Hepatocyte (in vitro differentiated cells): ENCODE results near the gene MRPL10. TPM values are rescaled to one million over a fixed set of nuclear protein-coding genes. Genes with fewer than 3 reads are reported as not detected.

Experiments used
- DNase-seq: peaks from one replicate; pipeline ENCODE4 v3.0.0-alpha.2; 2016; ENCODE audit warnings: low spot score
- H2AFZ ChIP-seq: fragments of 200-600 bp; sonication (generic); 2 replicates; pipeline ENCODE4 v1.6.0; 2016; ENCODE audit warnings: antibody characterized with exemption, mild to moderate bottlenecking
- H3K27ac ChIP-seq: fragments of 200-600 bp; sonication (generic); 2 replicates; pipeline ENCODE4 v1.5.1; 2016; ENCODE audit warnings: mild to moderate bottlenecking
- H3K27me3 ChIP-seq: fragments of 200-600 bp; sonication (generic); 2 replicates; pipeline ENCODE4 v1.6.1; 2016
- H3K36me3 ChIP-seq: fragments of 200-600 bp; sonication (generic); replicated peaks from 2 replicates; pipeline ENCODE4 v1.5.1; 2016; ENCODE audit warnings: low read depth; ENCODE audit not compliant: insufficient read depth
- H3K4me1 ChIP-seq: fragments of 200-600 bp; sonication (generic); 2 replicates; pipeline ENCODE4 v1.5.1; 2016; ENCODE audit warnings: mild to moderate bottlenecking, moderate library complexity; ENCODE audit not compliant: insufficient read depth
- H3K4me2 ChIP-seq: fragments of 200-600 bp; sonication (generic); 2 replicates; pipeline ENCODE4 v1.6.0; 2016
- H3K4me3 ChIP-seq: fragments of 200-600 bp; sonication (generic); 2 replicates; pipeline ENCODE4 v1.5.1; 2016; ENCODE audit warnings: mild to moderate bottlenecking
- H3K79me2 ChIP-seq: fragments of 200-600 bp; sonication (generic); 2 replicates; pipeline ENCODE4 v1.6.0; 2017; ENCODE audit warnings: mild to moderate bottlenecking
- H3K9me2 ChIP-seq: fragments of 200-600 bp; sonication (generic); replicated peaks from 2 replicates; pipeline ENCODE4 v1.6.0; 2017; ENCODE audit warnings: mild to moderate bottlenecking; ENCODE audit not compliant: insufficient read depth
- H3K9me3 ChIP-seq: fragments of 200-600 bp; sonication (generic); 2 replicates; pipeline ENCODE4 v1.5.1; 2016; ENCODE audit warnings: low read depth, mild to moderate bottlenecking
- H4K20me1 ChIP-seq: fragments of 200-600 bp; sonication (generic); 2 replicates; pipeline ENCODE4 v1.6.0; 2016; ENCODE audit warnings: mild to moderate bottlenecking; ENCODE audit not compliant: insufficient read depth, poor library complexity, severe bottlenecking
- CTCF ChIP-seq: fragments of 200-600 bp; sonication (generic); IDR thresholded peaks from 2 replicates; pipeline ENCODE4 v1.5.1; 2016; ENCODE audit warnings: antibody characterized with exemption, mild to moderate bottlenecking; ENCODE audit not compliant: poor library complexity
- EZH2 ChIP-seq: fragments of 200-600 bp; sonication (generic); IDR thresholded peaks from 2 replicates; pipeline ENCODE4 v1.6.1; 2016; ENCODE audit warnings: antibody characterized with exemption, mild to moderate bottlenecking, borderline replicate concordance
- EZH2phosphoT487 ChIP-seq: fragments of 200-600 bp; sonication (generic); IDR thresholded peaks from one replicate; pipeline ENCODE4 v1.6.1; 2018; ENCODE audit warnings: antibody characterized with exemption, mild to moderate bottlenecking, low read depth, moderate library complexity; ENCODE audit not compliant: unreplicated experiment, severe bottlenecking
- WGBS: methylation state at CpG from one replicate; pipeline ENCODE4 v1.1.6; 2016; ENCODE audit warnings: low lambda C conversion rate; ENCODE audit errors: missing lambda C conversion rate; 5-methylcytosine and 5-hydroxymethylcytosine counted together
- polyA plus RNA-seq: library from polyadenylated mRNA; unstranded; fragments of >200 nt; fragmentation: Nextera tagmentation; extraction: Ambion mirVana; gene quantifications from 2 replicates; pipeline ENCODE4 v1.2.1, GENCODE V29; 2016
- total RNA-seq: library from RNA; depleted of rRNA; stranded (reverse); fragments of >200 nt; gene quantifications from 2 replicates; pipeline ENCODE4 v1.2.3, GENCODE V29; 2014

Gene MRPL10
- total and polyA plus RNA-seq, 2 experiments from 2014 or later: 30.7 to 33.7 TPM

DNA sequence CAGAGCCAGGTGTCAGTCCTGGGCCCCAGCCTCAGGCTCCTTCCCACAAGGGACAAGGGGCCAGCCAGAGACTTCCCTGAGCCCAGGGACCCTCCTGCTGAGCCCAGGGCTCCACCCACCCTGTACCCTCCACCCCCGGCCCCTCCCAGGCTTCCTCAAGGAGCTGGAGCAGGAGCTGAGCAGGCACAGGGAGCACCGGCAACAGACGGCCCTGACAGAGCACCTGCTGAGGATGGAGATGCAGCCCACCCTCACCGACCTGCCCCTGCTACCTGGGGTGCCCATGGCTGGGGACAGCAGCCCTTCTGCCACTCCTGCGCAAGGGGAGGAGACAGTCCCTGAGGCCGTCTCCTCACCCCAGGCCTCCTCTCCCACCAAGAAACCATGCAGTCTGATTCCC is 5.3 kb upstream of the MRPL10 start:
- H3K4me3 ChIP-seq: no peak overlapping the region
- H3K4me1 ChIP-seq: peaks cover 18% of the 10 kb centered on the region
- H3K9me3 ChIP-seq: no peaks in the 10 kb centered on the region
- no peaks in the 10 kb centered on the region for H3K9me2 ChIP-seq
- H3K36me3 ChIP-seq: no peaks in the 10 kb centered on the region
- H4K20me1 ChIP-seq: no peaks in the 10 kb centered on the region
- DNase-seq: no peak
- H3K27ac ChIP-seq: no peak overlapping the region
- peaks cover 17% of the 10 kb centered on the region for H3K79me2 ChIP-seq
- H3K4me2 ChIP-seq: no peak overlapping the region
- TF ChIP-seq EZH2phosphoT487: no peak
- no peak for TF ChIP-seq EZH2
- TF ChIP-seq CTCF: no peak
- no peaks in the 10 kb centered on the region for H3K27me3 ChIP-seq
- no peak overlapping the region for H2AFZ ChIP-seq
- WGBS: 92% methylated on average over 4 of the region's 6 CpGs

DNA sequence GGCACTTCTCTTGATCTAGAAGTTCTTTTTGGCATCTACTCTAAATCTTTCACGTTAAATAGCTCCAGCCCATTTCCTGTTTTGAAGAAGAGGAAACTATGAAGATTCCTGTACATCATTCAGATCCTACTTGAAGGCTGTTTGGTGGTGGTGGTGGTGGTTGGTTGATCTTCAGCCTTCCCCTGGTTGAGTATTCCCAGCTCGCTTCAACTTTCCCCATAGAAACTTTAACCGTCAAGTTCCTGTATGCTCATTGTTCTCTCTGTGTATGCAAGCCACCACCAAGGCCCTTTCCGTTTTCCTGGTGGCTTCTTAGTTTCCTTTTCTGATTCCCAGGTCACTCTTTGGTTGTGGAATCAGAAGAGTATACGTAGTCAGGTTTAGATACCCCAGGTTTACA is 3.4 kb upstream of the MRPL10 start:
- H2AFZ ChIP-seq: no peak overlapping the region
- no peaks in the 10 kb centered on the region for H4K20me1 ChIP-seq
- no peaks in the 10 kb centered on the region for H3K9me2 ChIP-seq
- H3K79me2 ChIP-seq: peaks cover 16% of the 10 kb centered on the region
- H3K27me3 ChIP-seq: no peaks in the 10 kb centered on the region
- no peak overlapping the region for H3K4me3 ChIP-seq
- 89% methylated on average over 5 of the region's 5 CpGs for WGBS
- H3K27ac ChIP-seq: no peak overlapping the region
- no peaks in the 10 kb centered on the region for H3K9me3 ChIP-seq
- H3K36me3 ChIP-seq: no peaks in the 10 kb centered on the region
- TF ChIP-seq EZH2phosphoT487: no peak
- no peak for TF ChIP-seq CTCF
- no peak for TF ChIP-seq EZH2
- DNase-seq: no peak
- no peak overlapping the region for H3K4me2 ChIP-seq
- peaks cover 16% of the 10 kb centered on the region for H3K4me1 ChIP-seq

- WGBS: 20% methylated on average over 7 of the region's 7 CpGs
- no peak overlapping the region for H3K27ac ChIP-seq
- H3K4me3 ChIP-seq: no peak overlapping the region
- H2AFZ ChIP-seq: no peak overlapping the region
- no peaks in the 10 kb centered on the region for H3K9me2 ChIP-seq
- no peak for TF ChIP-seq EZH2phosphoT487
- no peak for TF ChIP-seq EZH2
- no peak for TF ChIP-seq CTCF
- H3K4me2 ChIP-seq: peak overlapping the region; percentile 79
- no peaks in the 10 kb centered on the region for H4K20me1 ChIP-seq
- H3K4me1 ChIP-seq: peaks cover 9% of the 10 kb centered on the region
- no peaks in the 10 kb centered on the region for H3K9me3 ChIP-seq
- H3K36me3 ChIP-seq: no peaks in the 10 kb centered on the region
- H3K27me3 ChIP-seq: no peaks in the 10 kb centered on the region
- H3K79me2 ChIP-seq: peaks cover 26% of the 10 kb centered on the region
- DNase-seq: no peak
Measured at GRCh38 chr17:47831934-47832327, 590 bp upstream of the MRPL10 start.
